Activated B cell treated with CpG ODN at 0.5 μM for 24 hours (primary cell): ENCODE results near the gene EBF3. TPM values are rescaled to one million over a fixed set of nuclear protein-coding genes. Genes with fewer than 3 reads are reported as not detected.

Experiments used
- ATAC-seq: fragments of 200-7000 bp; cut with Tn5 transposase; one replicate; pipeline ENCODE4 v1.10.0; 2021; ENCODE audit warnings: low read depth, mild to moderate bottlenecking, moderate library complexity
- CTCF ChIA-PET: fragments of 350-600 bp; sonication (Branson Sonifier 250); formaldehyde crosslinking; loops from one replicate; lab custom pipeline; 2021; ENCODE audit warnings: antibody characterized with exemption; lab: Charles Lee
- POLR2A ChIA-PET: fragments of 350-600 bp; sonication (Branson Sonifier 250); formaldehyde crosslinking; loops from one replicate; lab custom pipeline; 2021; ENCODE audit warnings: antibody characterized with exemption; lab: Charles Lee
- DNase-seq: peaks from one replicate; pipeline ENCODE4 v3.0.0; 2022
- H3K27ac Mint-ChIP-seq: one replicate; pipeline ENCODE4 v1.8.0; 2020; ENCODE audit warnings: mixed read lengths
- H3K27me3 Mint-ChIP-seq: one replicate; pipeline ENCODE4 v1.8.0; 2021; ENCODE audit warnings: mixed read lengths
- H3K36me3 Mint-ChIP-seq: one replicate; pipeline ENCODE4 v1.8.0; 2021; ENCODE audit warnings: low read depth, mixed read lengths
- H3K4me1 Mint-ChIP-seq: one replicate; pipeline ENCODE4 v1.8.0; 2021; ENCODE audit warnings: mixed read lengths
- H3K4me3 Mint-ChIP-seq: one replicate; pipeline ENCODE4 v1.8.0; 2020; ENCODE audit warnings: mild to moderate bottlenecking, mixed read lengths
- H3K9me3 Mint-ChIP-seq: one replicate; pipeline ENCODE4 v1.8.0; 2020; ENCODE audit warnings: mixed read lengths
- intact Hi-C: fragments of 100-400 bp; cut with micrococcal nuclease; formaldehyde crosslinking; loops from one replicate; pipeline ENCODE4 v1.15.1; 2024
- total RNA-seq: library from RNA; stranded (reverse); gene quantifications from 2 replicates; pipeline ENCODE4 v1.2.3, GENCODE V29; 2022
- TF ChIP-seq, protein P1 (sequence below): fragments of 200-600 bp; IDR thresholded peaks from one replicate; pipeline ENCODE4 v1.8.0; 2022; ENCODE audit warnings: antibody characterized with exemption, mild to moderate bottlenecking

EBF3 gene
- total RNA-seq, 1 donor from 2014 or later: not detected

DNA sequence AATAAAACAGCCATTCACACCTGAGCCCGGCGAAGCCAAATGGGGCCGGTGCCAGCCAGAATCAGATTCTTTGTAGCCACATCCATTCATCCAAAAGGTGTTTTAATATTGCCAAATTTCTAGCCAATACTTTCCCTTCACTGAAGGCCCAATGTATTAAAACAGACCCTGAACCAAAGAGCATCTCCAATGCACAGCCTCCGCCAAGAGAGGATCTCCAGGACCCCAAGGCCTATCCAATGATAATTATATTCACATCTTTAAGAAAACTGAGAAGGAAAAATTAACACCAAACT, 12.2 kb downstream of the EBF3 start:
- peaks cover 41% of the 10 kb centered on the region for H3K27me3 Mint-ChIP-seq
- CTCF ChIA-PET: no interaction called here
- H3K9me3 Mint-ChIP-seq: no peaks in the 10 kb centered on the region

DNA sequence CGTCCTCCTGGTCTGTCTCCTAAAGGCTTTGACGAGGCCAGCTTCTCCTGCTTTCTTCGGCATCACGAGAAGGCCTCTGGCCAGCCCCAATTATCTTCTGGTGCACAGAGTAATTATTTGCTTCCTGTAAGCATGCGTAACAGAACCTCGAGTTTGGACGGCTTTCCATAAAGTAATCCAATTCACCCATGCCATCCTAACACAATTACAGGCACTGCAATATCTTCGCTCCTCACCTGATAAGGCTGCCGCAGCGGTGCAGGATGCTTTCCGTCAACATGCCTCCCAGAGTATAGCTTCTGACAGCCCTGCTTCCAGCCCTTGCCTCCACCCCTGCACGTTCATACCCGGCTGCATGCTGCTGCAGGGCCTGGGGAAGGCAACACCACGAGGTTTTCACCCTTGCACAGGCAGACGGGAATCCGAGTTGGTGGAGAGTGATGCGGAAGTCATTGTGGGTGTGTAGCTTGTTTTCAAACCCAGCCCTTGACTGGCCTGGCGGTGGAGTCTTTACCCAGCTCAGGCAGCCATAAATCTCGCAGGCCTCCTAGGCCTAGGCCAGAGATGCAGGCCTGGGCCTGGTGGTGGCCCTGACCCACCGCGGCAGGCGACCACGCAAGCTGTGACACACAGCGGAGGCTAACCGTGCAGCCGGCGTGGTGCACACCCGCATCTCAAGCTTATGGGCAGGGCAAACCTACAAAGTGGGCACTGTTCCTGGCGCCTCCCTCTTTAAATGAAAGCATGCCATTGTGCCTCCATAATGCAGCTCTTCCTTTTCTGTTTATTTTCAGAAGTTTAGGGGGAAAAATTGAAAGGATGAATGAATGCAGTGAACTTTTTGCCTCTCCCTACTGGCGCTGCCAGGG, 12.7 kb downstream of the EBF3 start:
- TF ChIP-seq, protein P1, sequence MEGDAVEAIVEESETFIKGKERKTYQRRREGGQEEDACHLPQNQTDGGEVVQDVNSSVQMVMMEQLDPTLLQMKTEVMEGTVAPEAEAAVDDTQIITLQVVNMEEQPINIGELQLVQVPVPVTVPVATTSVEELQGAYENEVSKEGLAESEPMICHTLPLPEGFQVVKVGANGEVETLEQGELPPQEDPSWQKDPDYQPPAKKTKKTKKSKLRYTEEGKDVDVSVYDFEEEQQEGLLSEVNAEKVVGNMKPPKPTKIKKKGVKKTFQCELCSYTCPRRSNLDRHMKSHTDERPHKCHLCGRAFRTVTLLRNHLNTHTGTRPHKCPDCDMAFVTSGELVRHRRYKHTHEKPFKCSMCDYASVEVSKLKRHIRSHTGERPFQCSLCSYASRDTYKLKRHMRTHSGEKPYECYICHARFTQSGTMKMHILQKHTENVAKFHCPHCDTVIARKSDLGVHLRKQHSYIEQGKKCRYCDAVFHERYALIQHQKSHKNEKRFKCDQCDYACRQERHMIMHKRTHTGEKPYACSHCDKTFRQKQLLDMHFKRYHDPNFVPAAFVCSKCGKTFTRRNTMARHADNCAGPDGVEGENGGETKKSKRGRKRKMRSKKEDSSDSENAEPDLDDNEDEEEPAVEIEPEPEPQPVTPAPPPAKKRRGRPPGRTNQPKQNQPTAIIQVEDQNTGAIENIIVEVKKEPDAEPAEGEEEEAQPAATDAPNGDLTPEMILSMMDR: no peak
- Mint-ChIP-seq H3K27me3 (peaks cover 39% of the 10 kb centered on the region), H3K36me3 (no peaks in the 10 kb centered on the region), H3K27ac (no peak overlapping the region), H3K4me3 (no peak overlapping the region), H3K4me1 (no peaks in the 10 kb centered on the region), H3K9me3 (no peaks in the 10 kb centered on the region)
- ChIA-PET CTCF (no interaction called here), POLR2A (no interaction called here)
- intact Hi-C loops: no loop called here
- no peak for ATAC-seq
- no peak for DNase-seq

More for the DNA sequence above, 12.2 kb downstream of the EBF3 start:
- POLR2A ChIA-PET: no interaction called here
- Mint-ChIP-seq H3K27ac (no peak overlapping the region), H3K36me3 (no peaks in the 10 kb centered on the region), H3K4me1 (no peaks in the 10 kb centered on the region), H3K4me3 (no peak overlapping the region)
- DNase-seq (no peak), ATAC-seq (no peak)
- TF ChIP-seq, protein P1: no peak
- intact Hi-C loops: no loop called here

DNA sequence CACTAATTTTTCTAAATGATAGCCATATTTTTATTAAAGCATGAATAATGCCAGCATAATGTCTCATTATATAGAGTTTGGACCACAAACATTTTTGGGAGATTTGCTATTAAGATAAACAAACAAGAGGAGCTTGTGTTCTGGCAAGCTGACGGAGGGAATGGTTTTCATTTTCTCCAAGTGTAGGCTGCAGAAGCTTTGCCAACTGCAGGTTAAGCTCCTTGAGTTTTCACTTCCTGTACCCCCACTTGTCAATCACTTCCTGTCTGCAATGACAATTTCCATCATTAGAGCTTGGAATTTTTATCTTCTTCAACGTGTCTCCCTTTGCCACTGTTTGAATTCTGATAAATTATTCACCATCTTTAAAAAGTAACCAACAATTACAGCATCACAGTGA, 13.4 kb downstream of the EBF3 start:
- Mint-ChIP-seq H3K4me3 (no peak overlapping the region), H3K4me1 (no peaks in the 10 kb centered on the region)

DNA sequence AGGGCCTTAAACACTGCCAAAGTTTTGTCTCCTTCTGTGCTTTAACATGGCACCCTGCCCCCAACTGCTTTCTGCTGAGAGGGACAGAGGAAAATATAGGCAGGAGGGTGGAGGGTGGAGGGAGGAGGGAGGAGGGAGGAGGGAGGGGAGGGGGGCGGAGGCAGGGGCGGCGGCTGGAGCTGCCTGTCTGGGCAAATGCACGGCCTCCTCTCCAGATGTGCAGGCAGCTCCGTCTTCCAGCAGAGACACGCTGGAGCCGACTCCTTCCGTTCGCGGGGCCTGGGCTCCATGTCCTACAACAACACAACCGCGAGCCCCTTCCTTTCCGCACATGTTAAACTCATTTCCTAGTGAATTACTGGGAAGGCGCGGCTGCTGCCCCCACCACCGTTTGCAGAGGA, 14.2 kb downstream of the EBF3 start:
- DNase-seq (no peak), ATAC-seq (no peak)
- ChIA-PET POLR2A (no interaction called here), CTCF (no interaction called here)
- H3K4me1 Mint-ChIP-seq: no peaks in the 10 kb centered on the region
- no peak overlapping the region for H3K27ac Mint-ChIP-seq
- no peaks in the 10 kb centered on the region for H3K9me3 Mint-ChIP-seq
- peaks cover 35% of the 10 kb centered on the region for H3K27me3 Mint-ChIP-seq
- intact Hi-C loops: no loop called here
- H3K4me3 Mint-ChIP-seq: no peak overlapping the region
- no peaks in the 10 kb centered on the region for H3K36me3 Mint-ChIP-seq
- TF ChIP-seq, protein P1: no peak

More for the DNA sequence above, 13.4 kb downstream of the EBF3 start:
- ATAC-seq (no peak), DNase-seq (no peak)
- Mint-ChIP-seq H3K9me3 (no peaks in the 10 kb centered on the region), H3K27me3 (peaks cover 38% of the 10 kb centered on the region), H3K36me3 (no peaks in the 10 kb centered on the region), H3K27ac (no peak overlapping the region)
- intact Hi-C loops: no loop called here
- ChIA-PET POLR2A (no interaction called here), CTCF (no interaction called here)
- TF ChIP-seq, protein P1: no peak

DNA sequence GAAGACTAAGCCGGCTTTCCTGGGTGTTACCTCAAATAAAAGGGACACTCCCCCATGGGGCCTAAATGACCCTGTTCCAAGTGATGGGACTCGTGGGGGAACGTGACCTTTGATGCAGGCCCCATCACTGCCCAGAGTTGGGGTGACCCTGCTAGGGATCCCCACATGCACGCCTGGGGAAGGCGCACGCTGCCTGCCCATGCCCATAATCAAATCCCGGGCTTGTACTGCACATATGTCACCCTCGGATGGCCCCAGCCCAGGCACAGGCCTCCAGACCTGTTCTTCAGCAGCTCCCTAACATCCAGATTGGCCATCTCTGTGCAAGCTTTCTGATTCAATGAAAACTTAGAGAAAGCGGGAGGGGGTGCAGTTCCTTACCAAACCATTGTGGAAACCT, 14.7 kb downstream of the EBF3 start:
- H3K27me3 Mint-ChIP-seq: peaks cover 30% of the 10 kb centered on the region

More for the DNA sequence above, 14.7 kb downstream of the EBF3 start:
- no peak for DNase-seq
- intact Hi-C loops: no loop called here
- no peak overlapping the region for H3K4me3 Mint-ChIP-seq
- no peak for ATAC-seq
- ChIA-PET CTCF (no interaction called here), POLR2A (no interaction called here)
- TF ChIP-seq, protein P1: no peak
- H3K27ac Mint-ChIP-seq: no peak overlapping the region
- no peaks in the 10 kb centered on the region for H3K36me3 Mint-ChIP-seq
- no peaks in the 10 kb centered on the region for H3K9me3 Mint-ChIP-seq
- no peaks in the 10 kb centered on the region for H3K4me1 Mint-ChIP-seq
